DOHH2 (cell line): ENCODE data around the gene TMCO4.

ENCODE experiments used
- H3F3A ChIP-seq: fragments of 200-600 bp; sonication (generic), shearing (Covaris generic); 2 replicates; pipeline ENCODE4 v1.6.0; 2016; ENCODE audit warnings: antibody characterized with exemption, mild to moderate bottlenecking; ENCODE audit not compliant: control insufficient read depth, insufficient read depth
- H3K27ac ChIP-seq: fragments of 200-600 bp; sonication (generic); 2 replicates; pipeline ENCODE4 v1.5.1; 2014; ENCODE audit warnings: low read depth, mild to moderate bottlenecking, low read length, moderate library complexity
- H3K27me3 ChIP-seq: fragments of 200-600 bp; sonication (generic); 2 replicates; pipeline ENCODE4 v1.6.1; 2014; ENCODE audit warnings: mild to moderate bottlenecking, low read length, mixed read lengths; ENCODE audit not compliant: control insufficient read depth
- H3K36me3 ChIP-seq: fragments of 200-600 bp; sonication (generic); 2 replicates; pipeline ENCODE4 v1.6.1; 2014; ENCODE audit warnings: mild to moderate bottlenecking, low read length, moderate library complexity, mixed read lengths; ENCODE audit not compliant: control insufficient read depth
- H3K4me1 ChIP-seq: fragments of 200-600 bp; sonication (generic); 2 replicates; pipeline ENCODE4 v1.6.1; 2014; ENCODE audit warnings: mild to moderate bottlenecking, low read length, mixed read lengths; ENCODE audit not compliant: control insufficient read depth
- H3K4me2 ChIP-seq: fragments of 200-600 bp; sonication (generic); 2 replicates; pipeline ENCODE4 v1.6.0; 2014; ENCODE audit warnings: mild to moderate bottlenecking, low read length, moderate library complexity
- H3K4me3 ChIP-seq: fragments of 200-600 bp; sonication (generic); 2 replicates; pipeline ENCODE4 v1.5.1; 2014; ENCODE audit warnings: mild to moderate bottlenecking, low read length, mixed read lengths
- H3K79me2 ChIP-seq: fragments of 200-600 bp; sonication (generic); 2 replicates; pipeline ENCODE4 v1.6.1; 2014; ENCODE audit warnings: mild to moderate bottlenecking, low read length, mixed read lengths; ENCODE audit not compliant: control insufficient read depth
- H3K9me2 ChIP-seq: fragments of 200-600 bp; sonication (generic); replicated peaks from 2 replicates; pipeline ENCODE4 v1.6.1; 2014; ENCODE audit warnings: mild to moderate bottlenecking, low read length, mixed read lengths; ENCODE audit not compliant: control insufficient read depth
- H3K9me3 ChIP-seq: fragments of 200-600 bp; sonication (generic); 2 replicates; pipeline ENCODE4 v1.6.1; 2014; ENCODE audit warnings: antibody characterized with exemption, low read length, mixed read lengths; ENCODE audit not compliant: control insufficient read depth, insufficient read depth
- H4K20me1 ChIP-seq: fragments of 200-600 bp; sonication (generic); 2 replicates; pipeline ENCODE4 v1.6.0; 2014; ENCODE audit warnings: low read depth, mild to moderate bottlenecking, antibody characterized with exemption, low read length, moderate library complexity; ENCODE audit not compliant: control insufficient read depth, insufficient read depth
- CTCF ChIP-seq: fragments of 200-600 bp; sonication (generic); IDR thresholded peaks from one replicate; pipeline ENCODE4 v1.5.1; 2014; ENCODE audit warnings: antibody characterized with exemption, mild to moderate bottlenecking, low read depth, low read length; ENCODE audit not compliant: poor library complexity, severe bottlenecking
- EZH2phosphoT487 ChIP-seq: fragments of 200-600 bp; sonication (generic); IDR thresholded peaks from 2 replicates; pipeline ENCODE4 v1.6.1; 2017; ENCODE audit warnings: borderline replicate concordance, mild to moderate bottlenecking, antibody characterized with exemption, low read length, moderate library complexity, mixed read lengths

TMCO4 gene

GRCh38 chr1:19734056-19734455, 65.7 kb downstream of the TMCO4 start:
- Histone ChIP-seq H3K27ac (no peak overlapping the region), H3K27me3 (no peaks in the 10 kb centered on the region), H3K79me2 (no peaks in the 10 kb centered on the region), H4K20me1 (no peaks in the 10 kb centered on the region), H3F3A (no peaks in the 10 kb centered on the region), H3K4me2 (no peak overlapping the region), H3K9me3 (peaks cover 6% of the 10 kb centered on the region; the same call in 1 of the 2 replicates), H3K4me1 (no peaks in the 10 kb centered on the region), H3K9me2 (no peaks in the 10 kb centered on the region), H3K4me3 (no peak overlapping the region), H3K36me3 (no peaks in the 10 kb centered on the region)
- TF ChIP-seq CTCF (no peak), EZH2phosphoT487 (no peak)

GRCh38 chr1:19733615-19734014, 66.1 kb downstream of the TMCO4 start:
- H3K9me2 ChIP-seq, result no peaks in the 10 kb centered on the region
- H3K27ac ChIP-seq, result no peak overlapping the region
- peaks cover 6% of the 10 kb centered on the region; the same call in 1 of the 2 replicates for H3K9me3 ChIP-seq
- H3K4me3 ChIP-seq, result no peak overlapping the region
- H4K20me1 ChIP-seq, result no peaks in the 10 kb centered on the region
- TF ChIP-seq EZH2phosphoT487, result no peak
- no peak for TF ChIP-seq CTCF
- H3K27me3 ChIP-seq, result no peaks in the 10 kb centered on the region
- H3K79me2 ChIP-seq, result no peaks in the 10 kb centered on the region
- H3K4me2 ChIP-seq, result no peak overlapping the region
- no peaks in the 10 kb centered on the region for H3K4me1 ChIP-seq
- no peaks in the 10 kb centered on the region for H3F3A ChIP-seq
- H3K36me3 ChIP-seq, result no peaks in the 10 kb centered on the region

- no peaks in the 10 kb centered on the region for H3F3A ChIP-seq
- H3K4me1 ChIP-seq, result no peaks in the 10 kb centered on the region
- no peaks in the 10 kb centered on the region for H3K9me2 ChIP-seq
- no peaks in the 10 kb centered on the region for H4K20me1 ChIP-seq
- H3K4me2 ChIP-seq, result no peak overlapping the region
- H3K9me3 ChIP-seq, result peaks cover 6% of the 10 kb centered on the region; the same call in 1 of the 2 replicates
- H3K27me3 ChIP-seq, result no peaks in the 10 kb centered on the region
- H3K27ac ChIP-seq, result no peak overlapping the region
- H3K79me2 ChIP-seq, result no peaks in the 10 kb centered on the region
- H3K36me3 ChIP-seq, result no peaks in the 10 kb centered on the region
- TF ChIP-seq EZH2phosphoT487, result no peak
- TF ChIP-seq CTCF, result no peak
- no peak overlapping the region for H3K4me3 ChIP-seq
Observed at GRCh38 chr1:19731311-19731821, 68.3 kb downstream of the TMCO4 start.
